Measurements from ENCODE around the gene NR1I3.
A peak's percentile ranks its signal among the peaks of the same experiment; 100 is the strongest.

The NR1I3 gene

DNA sequence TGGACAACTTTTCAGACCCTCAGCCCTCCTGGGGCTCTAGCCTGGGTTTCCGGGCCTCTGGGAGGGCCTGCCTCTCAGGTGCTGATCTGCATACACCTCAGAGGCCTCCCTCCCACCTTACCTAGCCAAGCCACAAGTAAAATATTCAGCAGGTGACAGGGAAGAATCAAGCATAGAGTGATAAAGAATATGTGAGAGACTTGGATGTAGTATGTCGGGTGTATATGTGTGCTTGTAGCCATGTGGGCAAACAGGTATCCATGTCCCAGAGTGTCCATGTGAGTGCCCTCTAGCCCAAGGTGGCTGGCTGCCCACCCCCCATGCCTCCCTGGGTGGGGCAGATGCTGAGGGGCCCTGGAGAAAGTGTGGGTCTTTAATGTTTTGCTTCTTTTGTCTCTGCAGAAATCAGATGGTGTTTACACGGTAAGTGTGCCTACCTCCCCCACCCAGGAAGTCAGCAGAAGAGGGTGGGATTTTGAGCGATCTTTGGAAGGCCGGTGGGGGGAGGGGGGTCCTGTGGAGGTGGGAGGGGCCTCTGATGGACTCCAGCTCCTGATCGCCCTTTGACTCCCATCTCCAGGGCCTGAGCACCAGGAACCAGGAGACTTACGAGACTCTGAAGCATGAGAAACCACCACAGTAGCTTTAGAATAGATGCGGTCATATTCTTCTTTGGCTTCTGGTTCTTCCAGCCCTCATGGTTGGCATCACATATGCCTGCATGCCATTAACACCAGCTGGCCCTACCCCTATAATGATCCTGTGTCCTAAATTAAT is 19.5 kb downstream of the NR1I3 start:
- DNase-seq (ENCODE audit: low read depth in 2 of 2), result no peak

DNA sequence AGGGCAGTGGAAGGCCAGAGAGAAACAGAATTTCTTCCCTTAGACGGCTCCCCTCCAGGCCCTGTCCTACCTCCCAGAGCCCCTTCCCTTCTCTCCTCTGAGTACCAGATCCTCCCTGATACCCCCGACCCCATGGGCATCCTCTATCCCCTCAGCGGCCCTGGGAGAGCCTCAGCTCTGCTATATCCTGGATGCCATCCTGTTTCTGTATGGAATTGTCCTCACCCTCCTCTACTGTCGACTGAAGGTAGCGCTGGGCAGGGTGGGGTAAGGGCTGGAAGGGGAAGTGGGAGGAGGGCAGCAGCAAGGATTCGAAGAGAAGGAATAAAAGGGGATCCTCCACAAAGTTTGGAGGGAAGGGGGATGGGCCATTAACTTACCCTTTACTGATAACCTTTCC is 20.2 kb downstream of the NR1I3 start:
- DNase-seq (ENCODE audit: low read depth in 2 of 2), result no peak

DNA sequence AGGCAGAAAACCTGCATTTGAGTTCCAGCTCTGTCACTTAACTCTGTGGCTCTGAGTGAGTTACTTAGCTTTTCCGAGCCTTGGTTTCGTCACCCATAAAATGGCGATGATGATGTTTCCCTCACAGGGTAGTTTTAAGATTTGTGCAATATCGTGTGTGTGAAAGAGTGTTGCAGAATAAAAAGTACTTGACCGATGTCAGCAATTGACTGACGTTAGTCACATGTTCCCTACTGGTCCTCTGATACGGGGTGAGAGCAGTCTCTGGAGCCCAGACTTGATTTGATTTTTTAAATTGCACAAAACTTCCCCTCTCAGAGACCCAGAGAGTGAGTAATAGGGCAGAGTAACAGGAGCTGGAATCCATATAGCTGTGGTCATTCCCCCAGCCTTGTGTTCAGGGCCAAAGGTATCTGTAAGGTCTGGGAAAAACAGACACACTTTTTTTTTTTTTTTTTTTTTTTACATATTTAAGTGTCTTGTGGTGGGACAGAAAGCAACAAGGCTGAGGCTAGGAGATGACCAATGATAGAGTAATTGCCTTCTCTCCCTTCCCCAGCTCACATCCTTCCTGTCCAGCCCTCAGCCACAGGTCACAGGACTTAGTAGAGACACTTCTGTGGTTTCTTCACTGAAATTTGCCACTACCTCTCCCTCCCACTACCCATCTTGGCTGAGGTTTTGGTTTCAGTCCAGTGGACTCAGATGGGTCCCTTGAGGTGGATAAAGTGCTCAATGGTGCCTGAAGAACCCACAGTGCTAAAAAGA is 20.9 kb downstream of the NR1I3 start:
- no peak for DNase-seq (ENCODE audit: low read depth in 2 of 2)

DNA sequence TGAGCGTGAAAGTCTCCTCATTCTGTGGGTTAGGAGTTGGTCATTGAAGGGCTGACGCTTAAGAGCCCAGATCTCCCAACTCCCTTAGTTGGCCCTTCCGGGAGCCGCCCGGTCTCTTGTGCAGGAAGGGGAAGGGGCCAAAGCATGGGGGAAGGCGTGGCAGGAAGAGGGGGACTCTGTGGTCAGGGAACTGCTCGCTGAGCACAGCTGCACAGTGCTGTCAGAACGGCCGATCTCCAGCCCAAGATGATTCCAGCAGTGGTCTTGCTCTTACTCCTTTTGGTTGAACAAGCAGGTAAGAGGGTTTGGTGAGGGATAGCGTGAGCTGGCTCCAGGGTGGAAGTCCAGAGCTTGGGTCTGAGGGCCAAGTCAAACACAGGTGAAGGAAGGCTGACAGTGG is 22.9 kb downstream of the NR1I3 start, which contains the start of gene FCER1G:
Gene FCER1G, plus strand, starts transcription at position 220 of the 400 bp plus-strand sequence. Its CDS starts 27 bp downstream, at position 247.
- DNase-seq (ENCODE audit: low read depth in 2 of 2), result no peak

DNA sequence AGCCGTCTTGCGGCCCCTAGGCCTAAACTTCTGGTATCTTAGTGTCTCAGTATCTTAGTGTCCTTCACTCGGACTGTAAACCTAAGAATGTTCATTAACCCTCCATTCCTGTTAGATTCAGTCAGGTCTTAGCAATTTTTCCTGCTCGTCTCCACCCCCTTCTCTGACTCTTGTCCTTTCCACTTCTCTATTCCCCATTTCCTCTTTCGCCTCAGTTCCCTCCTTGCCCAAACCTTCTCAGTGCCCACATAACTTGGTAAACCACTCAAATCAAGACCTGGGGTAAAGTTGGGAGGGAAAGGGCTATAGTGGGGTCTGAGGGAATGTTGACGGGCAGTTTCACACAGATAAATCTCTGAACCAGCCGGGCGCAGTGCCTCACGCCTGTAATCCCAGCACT is 23.6 kb downstream of the NR1I3 start:
- DNase-seq (ENCODE audit: low read depth in 2 of 2), result no peak

DNA sequence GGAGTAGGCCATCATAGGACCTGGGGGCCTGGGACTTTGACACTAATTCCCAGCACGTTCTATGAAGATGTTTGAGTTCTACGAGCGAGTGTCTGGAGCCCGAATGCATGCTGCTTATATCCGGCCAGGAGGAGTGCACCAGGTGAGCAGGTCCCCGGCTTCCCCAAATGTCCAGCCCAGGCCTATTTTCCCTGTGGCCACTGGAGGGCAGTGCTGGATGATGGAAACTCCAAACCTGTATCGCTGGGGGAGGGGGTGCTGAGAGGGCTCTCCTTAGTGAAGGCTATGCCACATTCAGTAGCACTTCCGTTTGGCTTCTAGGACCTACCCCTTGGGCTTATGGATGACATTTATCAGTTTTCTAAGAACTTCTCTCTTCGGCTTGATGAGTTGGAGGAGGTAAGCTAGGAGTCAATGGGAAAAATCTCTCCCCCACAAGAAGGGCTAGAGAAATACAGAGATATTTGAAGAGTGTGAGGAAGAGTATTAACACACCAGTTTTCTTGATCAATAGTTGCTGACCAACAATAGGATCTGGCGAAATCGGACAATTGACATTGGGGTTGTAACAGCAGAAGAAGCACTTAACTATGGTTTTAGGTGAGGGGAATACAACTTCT is 28.1 kb downstream of the NR1I3 start:
- DNase-seq (ENCODE audit: low read depth in 2 of 2), result peak in 1 of 2 donors; percentile 50

DNA sequence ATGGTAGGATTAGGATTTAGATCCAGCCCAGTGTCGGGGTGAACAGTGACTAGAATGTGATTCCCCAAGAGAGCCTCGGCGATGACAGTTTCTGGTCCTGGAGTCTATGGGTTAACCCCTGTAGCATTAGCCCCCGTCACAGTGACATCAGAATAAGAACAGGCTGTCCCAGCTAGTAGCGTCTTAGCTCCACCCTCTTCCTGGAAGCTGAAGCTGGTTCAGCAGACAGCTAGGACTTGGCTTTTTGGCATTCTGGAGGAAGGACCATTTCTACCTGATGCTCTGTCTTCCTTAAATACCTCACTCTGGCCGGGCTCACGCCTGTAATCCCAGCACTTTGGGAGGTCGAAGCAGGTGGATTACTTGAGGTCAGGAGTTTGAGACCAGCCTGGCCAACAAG is 30.8 kb downstream of the NR1I3 start:
- no peak for DNase-seq (ENCODE audit: low read depth in 2 of 2)

DNA sequence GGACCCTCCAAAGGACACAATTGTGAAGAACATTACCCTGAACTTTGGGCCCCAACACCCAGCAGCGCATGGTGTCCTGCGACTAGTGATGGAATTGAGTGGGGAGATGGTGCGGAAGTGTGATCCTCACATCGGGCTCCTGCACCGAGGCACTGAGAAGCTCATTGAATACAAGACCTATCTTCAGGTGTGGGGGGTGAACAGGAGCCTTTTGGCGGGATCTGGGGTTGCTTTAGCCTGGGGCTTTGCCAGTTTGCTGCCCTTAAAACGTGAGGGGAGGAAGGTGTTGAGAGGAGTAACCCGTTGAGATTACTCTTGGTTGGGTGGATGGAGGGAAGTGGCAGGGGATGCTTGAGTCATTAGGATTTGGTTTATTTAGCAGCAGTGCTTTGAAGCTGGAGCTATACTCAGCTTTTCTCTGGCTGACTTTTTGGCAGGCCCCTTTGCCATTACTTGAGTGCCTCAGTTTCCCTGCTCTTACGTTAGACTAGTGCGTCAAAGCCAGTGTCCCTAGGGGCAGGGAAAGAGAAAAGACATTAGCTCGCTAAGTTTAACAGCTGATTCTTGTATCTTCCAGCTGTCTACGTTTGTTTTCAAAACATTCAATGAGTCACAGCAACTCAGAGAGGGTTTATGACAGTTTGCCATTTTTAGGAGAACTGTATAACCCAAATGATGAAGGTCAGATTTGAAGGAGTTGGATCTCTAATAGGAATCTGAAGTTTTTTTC is 31.4 kb downstream of the NR1I3 start:
- DNase-seq (ENCODE audit: low read depth in 2 of 2), result no peak

DNA sequence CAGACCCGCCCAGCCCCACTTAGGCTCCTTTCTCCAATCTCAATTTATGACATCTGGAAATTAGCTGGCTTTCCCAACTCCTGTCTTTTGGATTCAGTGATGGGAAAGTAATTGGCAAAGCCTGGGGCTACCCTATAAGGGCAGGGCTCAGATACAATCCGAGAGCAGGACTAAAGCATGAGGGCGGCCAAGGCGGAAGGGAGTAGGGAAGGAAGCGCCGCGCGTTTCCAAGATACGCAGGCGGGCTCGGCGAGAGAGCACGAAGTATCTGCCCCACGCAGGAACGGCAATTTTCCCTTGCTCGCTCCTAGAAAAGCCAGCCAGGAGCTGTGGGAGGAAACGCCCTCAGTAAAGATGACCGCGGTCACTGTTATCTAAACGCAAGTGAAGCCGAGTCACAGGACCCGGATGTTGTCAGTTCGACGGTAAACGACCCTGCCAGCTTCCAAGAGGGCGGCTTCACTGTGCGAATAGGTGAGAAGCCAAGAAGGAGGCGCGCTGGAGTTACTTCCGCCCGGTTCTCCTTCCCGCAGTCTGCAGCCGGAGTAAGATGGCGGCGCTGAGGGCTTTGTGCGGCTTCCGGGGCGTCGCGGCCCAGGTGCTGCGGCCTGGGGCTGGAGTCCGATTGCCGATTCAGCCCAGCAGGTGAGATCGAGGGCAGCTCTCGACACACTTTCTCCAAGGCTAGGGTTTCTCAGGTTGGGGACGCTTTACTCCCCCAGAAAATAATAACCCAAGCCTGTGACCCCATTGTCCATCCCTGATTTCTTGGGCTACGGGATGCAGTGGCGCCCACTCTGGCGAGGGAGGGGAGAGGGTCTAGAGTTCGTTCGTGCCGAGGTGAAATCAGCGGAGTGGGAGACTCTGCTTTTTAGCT is 35.9 kb downstream of the NR1I3 start, which contains the start of gene NDUFS2:
Gene NDUFS2, plus strand, starts transcription at position 532 of the 877 bp plus-strand sequence. Its CDS starts 19 bp downstream, at position 551.
- DNase-seq (ENCODE audit: low read depth in 2 of 2), result peak; percentile 92 to 94

DNA sequence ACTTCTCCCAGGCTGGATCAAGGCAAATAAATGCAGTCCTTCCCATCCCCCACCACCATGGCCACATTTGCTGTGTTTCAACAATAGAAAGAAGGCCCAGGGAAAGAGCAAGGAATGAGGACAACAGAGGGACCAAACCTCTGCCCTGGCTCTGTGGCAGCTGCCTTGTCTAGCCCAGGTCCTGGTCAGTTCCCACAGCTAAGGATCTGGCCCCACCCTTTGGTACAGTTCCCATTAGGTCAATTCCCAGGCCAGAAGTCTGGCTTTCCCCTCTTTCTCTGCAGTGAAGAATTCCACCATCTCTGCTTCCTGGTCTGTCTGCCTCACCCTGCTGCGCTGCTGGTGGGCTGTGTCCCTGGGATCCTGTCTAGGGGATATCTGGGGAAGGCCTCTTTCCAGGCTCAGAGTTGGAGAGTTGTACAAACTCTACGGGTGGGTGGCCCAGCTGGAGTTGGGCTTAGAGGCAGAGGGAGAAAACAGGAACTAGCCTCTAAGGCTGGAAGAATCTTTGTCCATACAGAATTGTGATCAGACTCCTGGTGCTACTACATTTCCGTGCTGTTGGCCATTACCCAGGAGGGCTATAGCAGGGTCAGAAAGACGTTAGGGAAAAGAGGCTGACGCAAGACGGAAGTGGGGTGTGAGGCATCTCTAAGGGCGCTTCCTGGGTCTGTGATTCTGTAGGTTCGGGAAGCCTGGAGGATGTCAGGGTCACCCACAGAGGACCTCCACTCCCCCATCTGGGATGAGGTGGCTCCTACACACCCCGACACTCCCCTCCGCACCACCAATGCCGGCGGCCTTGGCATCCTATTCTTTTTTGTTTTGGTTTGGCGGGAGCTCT is 36.8 kb downstream of the NR1I3 start:
- DNase-seq (ENCODE audit: low read depth in 2 of 2), result no peak

DNA sequence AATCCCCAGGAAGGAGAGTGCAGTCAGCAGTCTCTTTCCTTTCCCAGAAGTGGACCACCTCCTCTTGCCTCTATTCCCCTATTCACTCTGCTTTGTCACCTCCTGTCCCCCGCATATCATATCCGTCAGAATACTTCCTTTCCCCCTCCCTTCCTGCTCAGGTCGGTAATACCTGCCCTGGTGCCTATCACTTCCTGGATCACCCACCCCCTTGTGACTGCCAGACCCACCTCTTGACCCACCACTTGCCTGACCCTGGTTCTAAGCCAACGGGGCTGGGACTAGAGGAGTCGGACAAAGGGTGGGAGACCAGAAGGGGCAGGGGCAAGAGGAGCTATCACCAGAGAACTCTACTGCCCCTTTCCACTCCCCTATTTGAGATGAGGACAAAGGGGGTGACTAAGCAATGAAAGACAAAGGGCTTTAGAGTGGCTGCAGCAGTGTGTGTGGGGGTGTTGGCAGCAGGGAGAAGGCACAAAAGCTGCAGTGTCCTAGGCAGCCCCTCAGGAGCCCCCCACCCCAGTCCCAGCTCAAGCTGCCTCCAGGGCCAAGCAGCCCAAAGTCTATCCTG is 37.5 kb downstream of the NR1I3 start:
- DNase-seq (ENCODE audit: low read depth in 2 of 2), result no peak

DNA sequence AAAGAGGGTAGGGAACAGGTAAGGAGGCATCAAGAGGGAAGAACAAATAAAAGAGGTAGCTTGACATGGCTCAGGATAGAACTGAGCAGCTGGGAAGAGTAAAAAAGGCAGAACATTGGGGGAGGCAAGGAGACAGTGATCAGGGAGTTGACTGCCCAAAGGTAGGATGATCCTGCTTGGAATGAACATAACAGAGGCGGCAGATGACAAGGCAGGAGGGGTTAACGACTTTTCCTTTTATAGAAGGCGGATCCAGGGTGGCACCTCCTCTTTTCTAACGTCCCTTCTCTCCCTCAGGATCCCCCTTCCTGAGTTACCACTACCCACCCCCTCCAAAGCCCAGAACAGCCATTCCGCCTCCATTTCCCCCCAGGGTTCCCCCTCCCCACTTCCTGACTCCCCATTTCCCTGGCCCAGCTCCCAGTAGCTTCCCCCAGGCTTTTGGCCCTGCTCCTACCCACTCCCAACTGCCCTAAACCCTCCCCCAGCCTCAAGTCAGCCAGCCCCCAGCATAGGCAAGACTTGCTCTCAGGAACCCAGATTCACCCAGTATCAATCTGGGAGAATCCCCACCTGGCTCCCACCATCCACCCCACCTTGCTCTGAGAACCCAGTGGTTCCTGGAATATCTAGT is 38.4 kb downstream of the NR1I3 start:
- no peak for DNase-seq (ENCODE audit: low read depth in 2 of 2)

DNA sequence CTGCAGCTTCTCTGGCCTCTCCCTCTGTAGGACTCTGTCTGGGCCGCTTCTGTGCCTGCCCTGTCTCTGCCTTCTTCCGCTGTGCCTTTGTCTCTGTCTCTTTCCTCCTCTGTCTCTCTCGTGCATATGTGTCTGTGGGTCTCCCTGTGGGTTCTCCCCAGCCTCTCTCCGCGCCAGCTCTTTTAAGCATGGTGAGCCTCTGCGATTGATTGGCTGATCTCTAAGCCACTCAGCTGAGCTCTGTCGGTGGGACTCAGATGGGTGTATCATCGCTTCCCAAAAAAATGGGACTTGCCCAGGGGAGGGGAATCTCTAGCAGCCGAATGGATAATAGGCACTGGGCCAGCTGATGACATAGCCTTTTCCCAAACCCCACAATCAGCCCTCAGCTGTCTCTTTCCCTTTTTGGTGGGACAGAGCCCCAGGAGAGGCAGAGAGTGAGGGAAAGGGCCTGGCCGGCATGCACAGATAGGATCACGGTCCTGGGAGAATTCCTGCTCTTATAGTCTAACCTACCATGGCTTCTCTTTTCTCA is 39.0 kb downstream of the NR1I3 start, which contains the start of gene ADAMTS4:
Gene ADAMTS4, minus strand, starts transcription at position 158 of the 535 bp plus-strand sequence. CDS start 427 bp downstream, outside the sequence.
- DNase-seq (ENCODE audit: low read depth in 2 of 2), result no peak

DNA sequence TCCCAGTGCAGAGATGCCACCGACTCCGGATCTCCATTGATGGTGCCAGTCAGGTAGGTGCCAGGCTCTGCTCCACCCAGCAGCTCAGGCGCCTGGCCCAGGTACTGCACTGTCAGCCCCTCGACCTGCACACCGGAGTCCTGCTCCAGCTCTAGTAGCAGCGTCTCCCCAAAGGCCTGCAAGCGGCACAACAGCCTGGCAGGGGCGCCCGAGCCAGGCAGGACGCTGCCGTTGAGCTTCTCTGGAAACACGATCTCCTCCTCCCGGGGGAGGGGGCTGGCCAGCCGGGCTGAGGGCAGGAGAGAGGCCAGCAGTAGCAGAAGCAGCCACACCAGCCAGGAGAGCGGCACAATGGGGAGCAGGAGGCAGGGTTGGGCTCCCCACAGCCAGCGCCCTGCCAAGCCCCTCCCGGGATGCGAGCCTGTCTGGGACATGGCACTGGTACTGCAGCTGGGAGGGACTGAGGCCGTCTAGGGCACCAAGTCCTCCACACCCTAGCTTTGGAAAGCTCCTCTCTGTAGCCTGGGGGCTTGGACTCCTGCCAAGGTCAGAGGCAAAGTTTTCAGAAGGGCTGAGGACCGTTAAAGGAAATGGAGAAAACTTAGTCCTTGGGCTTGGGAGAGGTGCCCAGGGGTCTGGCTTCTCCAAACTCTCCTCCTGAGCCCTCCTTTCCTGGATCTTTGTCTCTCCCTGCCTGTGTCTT is 39.7 kb downstream of the NR1I3 start:
- DNase-seq (ENCODE audit: low read depth in 2 of 2), result no peak

DNA sequence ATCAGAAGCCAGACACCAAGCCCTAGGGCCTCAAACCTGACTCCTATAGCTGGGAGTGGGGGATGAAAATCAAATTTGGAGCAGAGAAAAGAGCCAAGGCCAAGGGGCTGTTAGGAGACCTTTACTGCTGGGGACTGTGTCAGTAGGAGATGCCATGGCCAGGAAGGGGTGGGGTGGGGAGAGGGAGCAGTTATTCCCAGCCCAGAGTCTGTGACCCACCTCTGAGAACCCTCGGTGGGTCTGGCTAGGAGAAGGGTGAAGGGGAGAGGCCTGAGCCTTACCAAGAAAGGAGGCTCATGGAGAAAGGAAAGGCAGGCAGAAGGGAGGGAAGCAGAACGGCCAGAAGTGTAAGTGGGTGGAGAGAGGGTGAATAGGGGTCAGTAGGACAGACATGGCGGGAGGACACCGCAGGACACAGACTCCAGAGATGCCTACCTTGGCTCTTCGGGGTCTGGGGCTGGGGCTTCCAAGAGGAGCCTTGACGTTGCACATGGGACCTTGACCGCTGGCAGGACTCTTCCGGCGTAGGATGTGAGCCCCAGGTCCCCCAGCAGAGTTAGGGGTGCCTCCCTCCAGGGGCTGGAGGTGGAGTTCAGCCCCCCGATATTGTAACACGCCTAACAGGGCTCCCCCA is 40.3 kb downstream of the NR1I3 start:
- no peak for DNase-seq (ENCODE audit: low read depth in 2 of 2)

DNA sequence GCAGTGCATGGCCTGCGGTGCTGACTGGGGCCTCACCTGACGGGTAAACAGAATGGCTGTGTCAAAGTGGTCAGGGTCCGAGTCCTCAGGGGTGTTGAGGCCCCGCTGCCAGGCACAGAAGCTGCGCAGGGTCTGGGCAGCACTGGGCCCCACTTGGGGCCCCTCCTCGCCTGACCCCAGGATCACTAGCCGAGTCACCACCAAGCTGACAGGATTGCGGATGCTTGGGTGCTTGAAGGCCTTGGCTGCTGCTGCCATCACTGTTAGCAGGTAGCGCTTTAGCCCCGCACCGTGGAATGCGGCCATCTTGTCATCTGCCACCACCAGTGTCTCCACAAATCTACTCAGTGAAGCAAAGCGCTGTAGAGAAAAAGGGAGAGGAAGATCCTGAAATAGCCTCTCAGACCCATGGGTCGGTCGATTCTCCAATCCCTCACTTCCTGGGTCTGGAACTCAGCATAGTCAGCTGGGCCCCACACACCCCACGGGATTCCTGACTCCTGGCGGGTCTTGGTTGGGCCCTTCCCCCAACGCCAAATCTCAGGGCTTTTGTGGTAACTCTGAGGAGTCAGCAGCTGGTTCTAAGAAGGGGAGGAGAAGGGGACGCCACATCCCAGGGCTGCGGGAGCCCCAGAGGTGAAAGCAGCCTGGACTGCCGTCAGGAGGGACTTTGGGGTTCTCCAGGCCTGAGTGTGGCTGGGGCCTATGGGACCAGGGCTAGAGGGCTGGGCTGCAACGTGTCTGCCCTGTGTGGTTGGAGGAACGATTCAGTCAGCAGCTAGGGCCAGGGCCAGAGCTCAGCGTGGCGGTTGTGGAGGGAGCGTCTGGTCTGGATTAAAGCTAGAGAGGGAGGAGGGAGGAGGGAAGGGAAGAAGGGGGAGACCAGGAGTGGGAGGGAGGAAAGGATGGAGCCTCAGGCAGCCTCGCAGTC is 41.2 kb downstream of the NR1I3 start:
- DNase-seq (ENCODE audit: low read depth in 2 of 2), result no peak

All from stimulated activated CD8-positive, alpha-beta memory T cell treated with anti-CD3 and anti-CD28 coated beads, Interleukin-15, amount 100 ng/mL, for 48 hours (primary cell).